KOPT-K1 (cell line): ENCODE measurements around the gene TMEM120B.
A peak's percentile ranks its signal among the peaks of the same experiment; 100 is the strongest.

Experiments
- H3K27ac ChIP-seq: fragments of 200-600 bp; sonication (generic); 2 replicates; pipeline ENCODE4 v1.5.1; 2016; ENCODE audit warnings: antibody characterized with exemption, mild to moderate bottlenecking, low read depth, low read length; ENCODE audit not compliant: poor library complexity, severe bottlenecking
- H3K36me3 ChIP-seq: fragments of 200-600 bp; sonication (generic); 2 replicates; pipeline ENCODE4 v1.5.1; 2017; ENCODE audit warnings: antibody characterized with exemption, mild to moderate bottlenecking, low read length, moderate library complexity; ENCODE audit not compliant: insufficient read depth
- H3K9me3 ChIP-seq: fragments of 200-600 bp; sonication (generic); 2 replicates; pipeline ENCODE4 v1.5.1; 2017; ENCODE audit warnings: antibody characterized with exemption, low read length, mild to moderate bottlenecking; ENCODE audit not compliant: insufficient read depth, poor library complexity, severe bottlenecking

The TMEM120B gene

DNA sequence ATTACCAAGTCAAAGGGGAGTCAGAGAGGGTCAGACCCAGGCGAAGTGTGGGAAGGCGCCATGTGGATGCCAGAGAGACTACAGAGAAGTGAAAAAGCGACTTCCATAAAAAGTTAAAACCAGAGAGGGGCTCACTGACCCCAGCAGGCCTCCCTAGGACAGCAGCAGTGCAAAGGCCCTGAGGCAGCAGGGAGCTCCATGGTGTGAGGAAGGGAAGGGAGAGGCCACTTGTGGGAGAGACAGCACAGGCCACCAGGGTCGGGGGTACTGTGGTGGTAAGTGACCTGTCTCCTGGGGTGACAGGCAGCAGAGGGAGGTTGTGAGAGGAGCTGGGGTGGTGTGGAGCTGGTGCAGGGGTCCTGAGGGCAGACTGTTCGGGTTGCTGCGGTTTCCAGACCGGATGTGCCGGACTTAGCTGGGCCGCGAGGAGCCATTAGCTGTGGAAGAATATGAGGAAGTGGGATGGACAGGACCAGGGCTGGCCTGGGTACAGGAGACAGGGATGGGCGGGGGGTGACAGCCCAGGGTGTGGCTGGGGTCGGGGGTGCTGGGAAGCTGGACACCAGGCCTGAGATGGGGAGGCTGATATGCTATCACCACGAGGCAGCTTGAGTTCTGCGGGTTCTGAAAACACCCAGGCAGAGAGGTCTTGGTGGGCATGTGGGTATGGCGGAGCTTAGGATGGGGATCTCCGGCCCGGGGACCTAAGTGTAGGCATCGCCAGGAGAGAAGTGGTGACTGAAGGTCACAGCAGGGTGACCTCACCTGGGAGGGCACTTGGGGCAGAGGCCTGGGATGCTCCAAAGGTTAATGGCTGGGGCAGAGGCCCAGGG, 114.0 kb downstream of the TMEM120B start:
- Histone ChIP-seq H3K9me3 (no peaks in the 10 kb centered on the region), H3K27ac (no peak overlapping the region), H3K36me3 (peaks cover 99% of the 10 kb centered on the region)

DNA sequence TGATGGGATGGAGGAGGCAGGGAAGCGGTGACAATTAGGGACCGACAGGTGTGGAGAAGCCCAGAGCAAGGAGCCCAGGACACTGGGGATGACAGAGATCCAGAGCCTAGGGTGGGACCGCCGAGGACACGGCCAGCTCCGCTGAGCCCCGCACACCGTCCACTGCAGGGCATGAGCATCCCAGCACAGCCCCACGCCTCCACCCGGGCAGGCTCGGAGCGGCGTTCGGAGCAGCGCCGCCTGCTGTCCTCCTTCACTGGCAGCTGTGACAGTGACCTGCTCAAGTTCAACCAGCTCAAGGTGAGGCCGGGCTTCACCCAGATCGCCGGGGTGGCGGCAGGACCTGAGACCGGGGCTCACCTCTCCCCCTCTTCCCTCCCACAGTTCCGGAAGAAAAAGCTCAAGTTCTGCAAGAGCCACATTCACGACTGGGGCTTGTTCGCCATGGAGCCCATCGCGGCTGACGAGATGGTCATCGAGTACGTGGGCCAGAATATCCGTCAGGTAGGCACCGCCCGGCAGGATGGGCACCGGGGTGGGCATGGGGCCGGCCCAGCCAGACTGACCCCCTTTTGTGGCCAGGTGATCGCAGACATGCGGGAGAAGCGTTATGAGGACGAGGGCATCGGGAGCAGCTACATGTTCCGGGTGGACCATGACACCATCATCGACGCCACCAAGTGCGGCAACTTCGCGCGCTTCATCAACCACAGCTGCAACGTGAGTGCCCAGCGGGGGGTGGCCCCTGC, 115.0 kb downstream of the TMEM120B start:
- H3K9me3 ChIP-seq = no peaks in the 10 kb centered on the region
- no peak overlapping the region for H3K27ac ChIP-seq
- H3K36me3 ChIP-seq = peaks cover 99% of the 10 kb centered on the region

- H3K36me3 ChIP-seq = peaks cover 92% of the 10 kb centered on the region
- no peaks in the 10 kb centered on the region for H3K9me3 ChIP-seq
Measured at GRCh38 chr12:121828306-121828705, 115.8 kb downstream of the TMEM120B start.

DNA sequence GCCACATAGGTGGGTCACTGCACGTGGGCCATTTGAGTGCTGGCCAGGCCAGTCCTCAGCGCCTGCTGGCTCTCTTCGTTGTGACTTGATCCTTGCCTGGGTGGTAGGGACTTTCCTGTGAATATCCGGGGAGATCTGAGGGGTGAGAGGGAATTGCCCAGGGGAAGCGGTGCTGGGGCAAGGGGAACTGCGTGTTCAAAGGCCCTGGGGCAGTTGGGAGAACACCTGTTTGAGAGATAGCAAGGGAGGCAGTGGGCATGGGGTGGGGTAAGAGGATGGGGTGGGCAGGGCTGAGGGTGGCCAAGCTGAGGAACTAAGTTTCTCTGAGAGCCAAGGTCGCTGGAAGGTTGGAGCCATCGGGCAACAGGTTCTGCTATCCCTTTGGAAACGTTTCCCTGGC, 116.3 kb downstream of the TMEM120B start:
- H3K9me3 ChIP-seq = no peaks in the 10 kb centered on the region
- peaks cover 87% of the 10 kb centered on the region for H3K36me3 ChIP-seq
- H3K27ac ChIP-seq = no peak overlapping the region

More at GRCh38 chr12:121828306-121828705, 115.8 kb downstream of the TMEM120B start:
- no peak overlapping the region for H3K27ac ChIP-seq

GRCh38 chr12:121829250-121829918, 116.8 kb downstream of the TMEM120B start:
- peaks cover 82% of the 10 kb centered on the region for H3K36me3 ChIP-seq
- no peak overlapping the region for H3K27ac ChIP-seq
- H3K9me3 ChIP-seq = no peaks in the 10 kb centered on the region

DNA sequence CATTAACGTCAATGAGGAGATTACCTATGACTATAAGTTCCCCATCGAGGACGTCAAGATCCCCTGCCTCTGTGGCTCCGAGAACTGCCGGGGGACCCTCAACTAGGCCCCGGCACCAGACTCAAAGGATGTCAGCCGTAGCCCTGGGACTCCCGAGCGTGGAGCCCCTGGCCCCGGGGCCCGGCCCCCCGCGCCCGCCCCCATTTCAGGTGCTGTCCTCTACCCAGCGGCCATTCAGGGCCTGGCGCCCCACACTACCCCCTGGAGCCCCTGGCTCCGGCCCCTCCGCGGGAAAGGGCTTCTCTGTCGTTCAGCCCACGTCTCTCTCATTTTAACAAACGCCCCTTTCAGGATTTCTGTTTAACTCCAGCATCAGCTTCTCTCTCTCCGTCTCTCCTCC, 117.6 kb downstream of the TMEM120B start:
- no peak overlapping the region for H3K27ac ChIP-seq
- no peaks in the 10 kb centered on the region for H3K9me3 ChIP-seq
- H3K36me3 ChIP-seq = peaks cover 74% of the 10 kb centered on the region

DNA sequence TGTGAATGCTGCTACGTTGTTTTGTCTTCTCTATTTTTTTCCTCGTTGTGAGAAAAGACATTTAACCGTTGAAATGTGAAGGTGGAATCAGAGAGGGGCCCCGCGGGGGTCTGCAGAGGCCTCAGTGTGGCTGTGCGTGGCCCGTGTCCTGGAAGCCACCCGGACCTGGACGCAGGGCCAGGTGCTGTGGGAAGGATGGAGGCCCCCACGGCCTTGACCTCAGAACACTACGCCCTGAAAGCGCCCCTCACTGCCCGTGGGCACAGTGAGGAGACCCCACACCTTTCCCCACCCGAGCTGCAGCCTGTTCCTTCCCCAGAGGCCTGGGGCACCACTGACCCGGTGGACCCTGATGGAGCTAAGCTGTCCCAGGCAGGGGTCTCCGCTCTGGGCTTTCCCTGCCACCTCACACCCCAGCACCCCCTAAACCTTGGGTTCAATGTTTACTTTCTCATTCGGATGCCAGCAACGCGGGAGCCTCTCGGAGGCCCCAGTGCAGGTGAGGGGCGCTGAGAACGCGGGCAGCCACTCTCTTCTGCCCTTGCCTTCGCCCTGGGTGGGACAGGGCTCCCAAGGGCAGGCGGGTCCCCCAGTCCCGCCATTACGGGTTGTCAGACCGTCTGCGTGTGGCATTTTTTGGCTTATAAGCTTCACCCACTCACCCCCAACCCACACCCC, 118.2 kb downstream of the TMEM120B start:
- H3K9me3 ChIP-seq = no peaks in the 10 kb centered on the region
- H3K27ac ChIP-seq = peak overlapping the region; percentile 3
- peaks cover 68% of the 10 kb centered on the region for H3K36me3 ChIP-seq
